SK-N-MC (cell line): Measurements from ENCODE around the gene ALAS1.

ENCODE experiments used
- EZH2 ChIP-seq: fragments of 200-600 bp; sonication (generic); IDR thresholded peaks from one replicate; pipeline ENCODE4 v1.6.1; 2017; ENCODE audit warnings: antibody characterized with exemption
- FOXP2 ChIP-seq: optimal IDR thresholded peaks from 2 replicates; pipeline ENCODE3; 2011; ENCODE audit warnings: mild to moderate bottlenecking, moderate library complexity; ENCODE audit not compliant: insufficient read depth; ENCODE audit errors: extremely low read length, control extremely low read depth
- POLR2AphosphoS5 ChIP-seq: IDR thresholded peaks from 2 replicates; pipeline ENCODE4 v1.6.1; 2012; ENCODE audit warnings: mild to moderate bottlenecking, low read depth, low read length, borderline replicate concordance

- TF ChIP-seq POLR2AphosphoS5: no peak
- no peak for TF ChIP-seq EZH2
- TF ChIP-seq FOXP2: no peak
Observed at GRCh38 chr3:52150357-52150756, 47.6 kb upstream of the ALAS1 start.
